ENCODE data around the gene ITGA5.

Gene ITGA5

GRCh38 chr12:54415221-54415929, 3.7 kb downstream of the ITGA5 start:
- Histone ChIP-seq H3K4me3 (ENCODE audit: low read depth in 1 of 2, low read length in 1 of 2) (peak overlapping the region; percentile 69 to 94), H3K27me3 (no peaks in the 10 kb centered on the region), H3K4me1 (ENCODE audit: control insufficient read depth in 1 of 2, insufficient read depth in 1 of 2, low read depth in 1 of 2, low read length in 1 of 2) (peaks cover 79 to 81% of the 10 kb centered on the region in 2 experiments), H3K27ac (peak overlapping the region; percentile 100), H3K9me3 (no peaks in the 10 kb centered on the region), H3K36me3 (peaks cover 12% of the 10 kb centered on the region)
- TF ChIP-seq CTCF (IDR thresholded peaks at IDR 0.05), result no peak

- TF ChIP-seq CTCF (IDR thresholded peaks at IDR 0.05), result no peak
- Histone ChIP-seq H3K27ac (peak overlapping the region; percentile 100), H3K9me3 (no peaks in the 10 kb centered on the region), H3K36me3 (peaks cover 30% of the 10 kb centered on the region), H3K4me1 (ENCODE audit: control insufficient read depth in 1 of 2, insufficient read depth in 1 of 2, low read depth in 1 of 2, low read length in 1 of 2) (peaks cover 77 to 81% of the 10 kb centered on the region in 2 experiments), H3K27me3 (no peaks in the 10 kb centered on the region), H3K4me3 (ENCODE audit: low read depth in 1 of 2, low read length in 1 of 2) (peak overlapping the region; percentile 69 to 94)
These were observed 5.5 kb downstream of the ITGA5 start for GRCh38 chr12:54413284-54414190.

GRCh38 chr12:54412786-54413185, 6.3 kb downstream of the ITGA5 start:
- no peak for TF ChIP-seq CTCF (IDR thresholded peaks at IDR 0.05)
- Histone ChIP-seq H3K4me3 (ENCODE audit: low read depth in 1 of 2, low read length in 1 of 2) (peak overlapping the region; percentile 69 to 94), H3K4me1 (ENCODE audit: control insufficient read depth in 1 of 2, insufficient read depth in 1 of 2, low read depth in 1 of 2, low read length in 1 of 2) (peaks cover 80 to 81% of the 10 kb centered on the region in 2 experiments), H3K9me3 (no peaks in the 10 kb centered on the region), H3K36me3 (peaks cover 38% of the 10 kb centered on the region), H3K27ac (peak overlapping the region; percentile 100), H3K27me3 (no peaks in the 10 kb centered on the region)

- Histone ChIP-seq H3K36me3 (peaks cover 42% of the 10 kb centered on the region), H3K4me1 (ENCODE audit: control insufficient read depth in 1 of 2, insufficient read depth in 1 of 2, low read depth in 1 of 2, low read length in 1 of 2) (peaks cover 78 to 81% of the 10 kb centered on the region in 2 experiments), H3K27ac (peak overlapping the region; percentile 100), H3K9me3 (no peaks in the 10 kb centered on the region), H3K27me3 (no peaks in the 10 kb centered on the region), H3K4me3 (ENCODE audit: low read depth in 1 of 2, low read length in 1 of 2) (peak overlapping the region; percentile 69 to 94)
- no peak for TF ChIP-seq CTCF (IDR thresholded peaks at IDR 0.05)
These were observed 6.7 kb downstream of the ITGA5 start for GRCh38 chr12:54412348-54412747.

GRCh38 chr12:54411391-54412241, 7.5 kb downstream of the ITGA5 start:
- TF ChIP-seq CTCF (IDR thresholded peaks at IDR 0.05), result no peak
- Histone ChIP-seq H3K27me3 (no peaks in the 10 kb centered on the region), H3K27ac (peak overlapping the region; percentile 100), H3K4me3 (ENCODE audit: low read depth in 1 of 2, low read length in 1 of 2) (peak overlapping the region; percentile 69 to 94), H3K36me3 (peaks cover 49% of the 10 kb centered on the region), H3K9me3 (no peaks in the 10 kb centered on the region), H3K4me1 (ENCODE audit: control insufficient read depth in 1 of 2, insufficient read depth in 1 of 2, low read depth in 1 of 2, low read length in 1 of 2) (peaks cover 71 to 74% of the 10 kb centered on the region in 2 experiments)
